ENCODE results near the gene GRIP1. TPM values are rescaled to one million over a fixed set of nuclear protein-coding genes. Genes with fewer than 3 reads are reported as not detected.

The GRIP1 gene
- total RNA-seq (0.26 TPM in 1 of 2 replicates, not detected in the other), polyA plus RNA-seq (0.11 and 0.12 TPM in 2 replicates), polyA minus RNA-seq (ENCODE audit: low replicate concordance) (not detected in 2 replicates)
- 0.27 TPM in 1 of 2 replicates, not detected in the other for polyA plus RNA-seq (2012)

DNA sequence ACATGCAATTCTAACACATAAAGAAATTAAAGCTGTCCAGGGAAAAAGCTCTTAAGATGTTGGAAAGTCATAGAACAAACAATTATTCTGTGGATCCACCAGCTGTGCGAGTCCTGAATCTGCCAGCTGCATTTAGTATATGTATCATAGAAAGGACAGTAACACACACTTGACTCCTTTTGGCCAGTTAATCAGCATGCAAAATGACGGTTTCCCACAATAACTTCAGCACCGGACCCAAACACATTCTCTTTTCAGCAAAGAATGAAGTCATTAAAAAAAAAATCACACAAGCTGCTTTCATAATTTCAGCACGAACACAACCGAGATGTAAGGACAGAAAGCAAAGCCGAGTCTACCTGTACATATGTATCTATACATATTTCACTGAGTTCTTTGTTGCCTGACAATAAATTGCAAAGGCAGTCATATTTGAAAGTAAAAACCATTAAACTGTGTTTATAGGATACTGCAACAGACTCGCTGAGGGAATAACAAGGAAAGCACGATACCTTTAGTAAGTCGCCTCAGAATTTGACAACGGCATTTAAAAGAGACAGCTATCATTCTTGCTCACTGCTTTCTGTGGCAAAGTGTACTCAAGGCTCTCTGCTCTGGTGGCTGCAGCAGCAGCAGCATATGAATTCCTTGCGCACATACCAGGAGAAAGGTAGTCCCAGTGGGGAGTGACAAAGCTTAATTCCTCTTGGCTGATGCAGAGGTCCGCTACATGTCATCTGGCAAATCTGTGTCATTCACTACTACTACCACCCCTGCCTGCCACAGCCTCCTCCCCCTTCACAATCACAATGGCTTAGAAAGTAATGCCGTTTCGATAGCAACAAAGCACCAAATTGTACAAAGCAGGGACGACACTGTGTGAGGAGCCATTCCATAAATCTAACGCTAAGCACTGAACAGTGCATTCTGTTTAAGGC is at the start of gene GRIP1:
Gene GRIP1, minus strand, starts transcription at position 739 of the 938 bp plus-strand sequence. Its CDS starts 172 bp downstream, at position 567.
- H3K27me3 ChIP-seq (ENCODE audit: control insufficient read depth, insufficient read depth, low read length): peaks cover 14% of the 10 kb centered on the region
- H3K9me3 ChIP-seq (ENCODE audit: control insufficient read depth, insufficient read depth, low read depth, low read length): no peaks in the 10 kb centered on the region
- H2AFZ ChIP-seq (ENCODE audit: low read length): no peak within 1 kb of the TSS
- no peak within 1 kb of the TSS for H3K4me3 ChIP-seq (replicated peaks in 1 of 4; ENCODE audit: control extremely low read depth in 1 of 4, insufficient read depth in 1 of 4, low read depth in 3 of 4, low read length in 4 of 4)
- DNase-seq (ENCODE audit: low read depth in 2 of 2): peak in 1 of 2 donors; percentile 50
- TF ChIP-seq, protein P1, sequence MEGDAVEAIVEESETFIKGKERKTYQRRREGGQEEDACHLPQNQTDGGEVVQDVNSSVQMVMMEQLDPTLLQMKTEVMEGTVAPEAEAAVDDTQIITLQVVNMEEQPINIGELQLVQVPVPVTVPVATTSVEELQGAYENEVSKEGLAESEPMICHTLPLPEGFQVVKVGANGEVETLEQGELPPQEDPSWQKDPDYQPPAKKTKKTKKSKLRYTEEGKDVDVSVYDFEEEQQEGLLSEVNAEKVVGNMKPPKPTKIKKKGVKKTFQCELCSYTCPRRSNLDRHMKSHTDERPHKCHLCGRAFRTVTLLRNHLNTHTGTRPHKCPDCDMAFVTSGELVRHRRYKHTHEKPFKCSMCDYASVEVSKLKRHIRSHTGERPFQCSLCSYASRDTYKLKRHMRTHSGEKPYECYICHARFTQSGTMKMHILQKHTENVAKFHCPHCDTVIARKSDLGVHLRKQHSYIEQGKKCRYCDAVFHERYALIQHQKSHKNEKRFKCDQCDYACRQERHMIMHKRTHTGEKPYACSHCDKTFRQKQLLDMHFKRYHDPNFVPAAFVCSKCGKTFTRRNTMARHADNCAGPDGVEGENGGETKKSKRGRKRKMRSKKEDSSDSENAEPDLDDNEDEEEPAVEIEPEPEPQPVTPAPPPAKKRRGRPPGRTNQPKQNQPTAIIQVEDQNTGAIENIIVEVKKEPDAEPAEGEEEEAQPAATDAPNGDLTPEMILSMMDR (conservative IDR thresholded peaks at IDR 0.05 in 1 of 2, IDR thresholded peaks at IDR 0.05 in 1 of 2; ENCODE audit: low read depth in 1 of 2, low read length in 2 of 2): no peak
- no peak for TF ChIP-seq EZH2 (IDR thresholded peaks at IDR 0.05; ENCODE audit: low read length, missing control alignments)
- H3K79me2 ChIP-seq (ENCODE audit: control insufficient read depth, insufficient read depth, low read length): no peaks in the 10 kb centered on the region
- H3K36me3 ChIP-seq (ENCODE audit: control insufficient read depth, insufficient read depth, low read length): no peaks in the 10 kb centered on the region
- no peak within 1 kb of the TSS for H3K4me2 ChIP-seq (ENCODE audit: extremely low read depth, insufficient read depth, low read length)
- H3K9ac ChIP-seq (ENCODE audit: insufficient read depth, low read length): no peak within 1 kb of the TSS
- no peaks in the 10 kb centered on the region for H4K20me1 ChIP-seq (ENCODE audit: control insufficient read depth, extremely low read depth, insufficient read depth, low read length)
- H3K4me1 ChIP-seq (ENCODE audit: control insufficient read depth, extremely low read depth, insufficient read depth, low read length): no peaks in the 10 kb centered on the region
- H3K27ac ChIP-seq (ENCODE audit: insufficient read depth, low read length): no peak within 1 kb of the TSS

- H4K20me1 ChIP-seq (ENCODE audit: control insufficient read depth, extremely low read depth, insufficient read depth, low read length): no peaks in the 10 kb centered on the region
- DNase-seq (ENCODE audit: low read depth in 2 of 2): no peak
- TF ChIP-seq, protein P1 (conservative IDR thresholded peaks at IDR 0.05 in 1 of 2, IDR thresholded peaks at IDR 0.05 in 1 of 2; ENCODE audit: low read depth in 1 of 2, low read length in 2 of 2): no peak
- no peak for TF ChIP-seq EZH2 (IDR thresholded peaks at IDR 0.05; ENCODE audit: low read length, missing control alignments)
- no peak overlapping the region for H3K4me3 ChIP-seq (replicated peaks in 1 of 4; ENCODE audit: control extremely low read depth in 1 of 4, insufficient read depth in 1 of 4, low read depth in 3 of 4, low read length in 4 of 4)
- H2AFZ ChIP-seq (ENCODE audit: low read length): no peak overlapping the region
- no peak overlapping the region for H3K4me2 ChIP-seq (ENCODE audit: extremely low read depth, insufficient read depth, low read length)
- H3K9ac ChIP-seq (ENCODE audit: insufficient read depth, low read length): no peak overlapping the region
- H3K27me3 ChIP-seq (ENCODE audit: control insufficient read depth, insufficient read depth, low read length): no peaks in the 10 kb centered on the region
- no peaks in the 10 kb centered on the region for H3K9me3 ChIP-seq (ENCODE audit: control insufficient read depth, insufficient read depth, low read depth, low read length)
- H3K4me1 ChIP-seq (ENCODE audit: control insufficient read depth, extremely low read depth, insufficient read depth, low read length): no peaks in the 10 kb centered on the region
- H3K27ac ChIP-seq (ENCODE audit: insufficient read depth, low read length): no peak overlapping the region
- no peaks in the 10 kb centered on the region for H3K79me2 ChIP-seq (ENCODE audit: control insufficient read depth, insufficient read depth, low read length)
- H3K36me3 ChIP-seq (ENCODE audit: control insufficient read depth, insufficient read depth, low read length): no peaks in the 10 kb centered on the region
Observed at GRCh38 chr12:66726556-66726955, 47.7 kb upstream of the GRIP1 start.

- Histone ChIP-seq H3K27me3 (ENCODE audit: control insufficient read depth, insufficient read depth, low read length) (no peaks in the 10 kb centered on the region), H3K9me3 (ENCODE audit: control insufficient read depth, insufficient read depth, low read depth, low read length) (no peaks in the 10 kb centered on the region), H3K4me2 (ENCODE audit: extremely low read depth, insufficient read depth, low read length) (no peak overlapping the region), H3K4me3 (replicated peaks in 1 of 4; ENCODE audit: control extremely low read depth in 1 of 4, insufficient read depth in 1 of 4, low read depth in 3 of 4, low read length in 4 of 4) (no peak overlapping the region), H3K36me3 (ENCODE audit: control insufficient read depth, insufficient read depth, low read length) (no peaks in the 10 kb centered on the region), H4K20me1 (ENCODE audit: control insufficient read depth, extremely low read depth, insufficient read depth, low read length) (no peaks in the 10 kb centered on the region), H3K4me1 (ENCODE audit: control insufficient read depth, extremely low read depth, insufficient read depth, low read length) (no peaks in the 10 kb centered on the region), H2AFZ (ENCODE audit: low read length) (no peak overlapping the region), H3K9ac (ENCODE audit: insufficient read depth, low read length) (no peak overlapping the region), H3K79me2 (ENCODE audit: control insufficient read depth, insufficient read depth, low read length) (no peaks in the 10 kb centered on the region), H3K27ac (ENCODE audit: insufficient read depth, low read length) (no peak overlapping the region)
- peak in 1 of 2 donors; percentile 2 for DNase-seq (ENCODE audit: low read depth in 2 of 2)
- TF ChIP-seq EZH2 (IDR thresholded peaks at IDR 0.05; ENCODE audit: low read length, missing control alignments): no peak
- TF ChIP-seq, protein P1 (conservative IDR thresholded peaks at IDR 0.05 in 1 of 2, IDR thresholded peaks at IDR 0.05 in 1 of 2; ENCODE audit: low read depth in 1 of 2, low read length in 2 of 2): no peak
Observed at GRCh38 chr12:66725031-66725430, 46.2 kb upstream of the GRIP1 start.
